DMS79 (cell line): Measurements from ENCODE around the gene RETN.
"Not testable (repeated sequence)": the region's sequence is repeated elsewhere in the genome, so short reads cannot be mapped to it uniquely, and the experiment has no call there.

Experiments
- DNase-seq: peaks from one replicate; lab custom pipeline; 2025; lab: John Stamatoyannopoulos, UW

The RETN gene

DNA sequence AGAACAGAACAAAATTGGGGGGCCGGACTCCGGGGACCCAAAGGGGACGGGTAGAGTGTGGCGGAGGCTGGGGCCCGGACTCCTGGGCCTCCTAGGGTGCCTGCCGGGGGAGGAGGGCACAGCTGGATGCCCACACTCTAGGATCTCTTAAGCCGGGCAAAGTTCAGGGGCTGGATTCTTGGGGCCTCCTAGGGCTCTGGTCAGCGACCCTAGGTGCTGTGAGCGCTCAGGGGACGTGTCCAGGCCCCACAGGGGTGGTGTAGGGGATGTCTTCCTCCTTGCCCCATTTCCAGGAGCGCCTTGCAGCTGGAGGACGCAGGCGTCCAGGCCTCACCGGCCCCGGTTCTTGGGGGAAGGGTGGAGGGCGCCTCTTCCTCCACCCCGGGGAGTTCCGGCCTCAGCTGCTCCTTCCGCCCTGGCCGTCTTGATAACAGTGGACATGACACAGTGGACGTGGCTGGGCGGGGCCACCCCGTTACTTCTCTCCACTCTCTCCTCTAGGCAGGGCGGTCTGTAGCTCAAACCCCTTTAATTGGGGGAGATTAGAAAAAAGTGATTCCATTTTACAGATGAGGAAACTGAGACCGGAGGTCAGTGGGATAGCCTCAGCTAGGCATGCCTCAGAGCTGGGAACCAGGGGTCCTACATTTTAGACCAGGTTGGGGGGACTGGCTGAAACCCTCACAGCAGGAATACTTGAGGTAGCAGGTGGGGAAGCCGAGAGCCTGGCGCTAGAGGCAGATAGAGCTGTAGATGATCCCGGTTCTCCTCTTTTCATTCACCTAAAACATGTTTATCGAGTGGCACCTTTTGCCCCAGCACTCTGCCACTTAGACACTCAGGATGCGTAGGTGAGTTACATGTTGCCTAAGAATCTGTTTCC lies 31.2 kb upstream of the RETN start:
- DNase-seq = no peak

DNA sequence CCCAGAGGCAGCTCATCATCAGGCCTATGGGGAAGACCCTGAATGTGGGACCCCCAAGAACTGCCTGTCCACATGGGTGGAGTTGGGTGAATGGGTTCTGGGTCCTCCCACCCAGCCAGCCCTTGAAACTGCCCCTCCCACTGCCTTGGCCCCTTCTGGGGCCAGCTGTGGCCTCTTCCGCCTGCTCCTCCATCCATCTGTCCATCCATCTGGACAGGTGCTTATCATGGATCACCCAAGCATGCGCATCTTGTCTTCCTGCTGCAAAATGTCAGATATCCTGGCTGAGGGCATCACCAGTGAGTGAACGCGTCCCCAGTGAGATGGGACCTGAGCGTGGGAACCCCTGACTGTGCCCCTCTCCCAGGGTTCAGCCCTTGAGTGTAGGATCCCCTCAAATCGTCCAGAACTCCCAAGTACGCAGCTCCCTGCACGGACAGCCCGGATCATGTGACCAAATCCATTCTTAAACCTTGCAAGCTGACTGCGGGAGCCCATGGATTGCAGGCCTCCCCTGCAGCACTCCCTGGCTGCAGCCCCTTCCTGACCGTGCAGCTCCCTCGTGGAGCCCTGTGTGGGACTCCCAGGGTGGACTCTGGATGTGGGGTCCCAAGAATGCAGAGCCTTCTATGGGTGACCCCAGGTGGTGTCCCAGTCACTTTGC lies 29.9 kb upstream of the RETN start:
- no peak for DNase-seq

DNA sequence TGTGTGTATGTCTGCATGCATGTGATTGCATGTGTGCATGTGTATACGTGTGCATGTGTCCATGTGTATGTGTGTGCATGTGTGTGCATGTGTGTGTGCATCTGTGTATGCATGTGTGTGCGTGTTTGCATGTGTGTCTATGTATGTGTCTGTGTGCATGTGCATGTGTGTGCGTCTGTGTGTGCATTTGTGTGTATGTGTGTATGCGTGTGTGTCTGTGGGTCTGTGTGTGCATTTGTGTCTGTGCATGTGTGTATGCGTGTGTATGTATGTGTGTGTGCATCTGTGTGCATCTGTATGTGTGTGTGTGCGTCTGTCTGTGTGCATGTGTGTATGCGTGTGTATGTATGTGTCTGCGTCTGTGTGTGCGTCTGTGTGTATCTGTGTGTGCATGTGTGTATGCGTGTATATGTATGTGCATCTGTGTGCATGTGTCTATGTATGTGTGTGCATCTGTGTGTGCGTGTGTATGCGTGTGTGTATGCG lies 28.9 kb upstream of the RETN start:
- DNase-seq = no peak

DNA sequence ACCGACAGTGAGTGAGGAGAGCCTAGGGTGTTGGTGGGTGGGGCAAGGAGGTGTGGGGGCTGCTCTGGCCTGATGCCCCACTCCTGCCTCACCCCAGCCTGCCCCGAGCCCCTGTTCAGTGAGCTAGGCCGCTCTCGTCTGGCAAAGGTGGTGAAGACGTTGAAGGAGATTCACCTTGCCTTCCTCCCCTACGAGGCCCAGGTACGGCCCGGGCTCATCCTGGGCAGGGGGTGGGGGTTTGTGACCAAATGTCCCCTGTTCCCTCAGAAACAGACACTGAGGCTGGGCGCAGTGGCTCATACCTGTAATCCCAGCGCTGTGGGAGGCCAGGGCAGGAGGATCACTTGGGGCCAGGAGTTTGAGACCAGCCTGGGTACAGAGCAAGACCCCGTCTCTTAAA lies 28.0 kb upstream of the RETN start:
- DNase-seq = no peak

DNA sequence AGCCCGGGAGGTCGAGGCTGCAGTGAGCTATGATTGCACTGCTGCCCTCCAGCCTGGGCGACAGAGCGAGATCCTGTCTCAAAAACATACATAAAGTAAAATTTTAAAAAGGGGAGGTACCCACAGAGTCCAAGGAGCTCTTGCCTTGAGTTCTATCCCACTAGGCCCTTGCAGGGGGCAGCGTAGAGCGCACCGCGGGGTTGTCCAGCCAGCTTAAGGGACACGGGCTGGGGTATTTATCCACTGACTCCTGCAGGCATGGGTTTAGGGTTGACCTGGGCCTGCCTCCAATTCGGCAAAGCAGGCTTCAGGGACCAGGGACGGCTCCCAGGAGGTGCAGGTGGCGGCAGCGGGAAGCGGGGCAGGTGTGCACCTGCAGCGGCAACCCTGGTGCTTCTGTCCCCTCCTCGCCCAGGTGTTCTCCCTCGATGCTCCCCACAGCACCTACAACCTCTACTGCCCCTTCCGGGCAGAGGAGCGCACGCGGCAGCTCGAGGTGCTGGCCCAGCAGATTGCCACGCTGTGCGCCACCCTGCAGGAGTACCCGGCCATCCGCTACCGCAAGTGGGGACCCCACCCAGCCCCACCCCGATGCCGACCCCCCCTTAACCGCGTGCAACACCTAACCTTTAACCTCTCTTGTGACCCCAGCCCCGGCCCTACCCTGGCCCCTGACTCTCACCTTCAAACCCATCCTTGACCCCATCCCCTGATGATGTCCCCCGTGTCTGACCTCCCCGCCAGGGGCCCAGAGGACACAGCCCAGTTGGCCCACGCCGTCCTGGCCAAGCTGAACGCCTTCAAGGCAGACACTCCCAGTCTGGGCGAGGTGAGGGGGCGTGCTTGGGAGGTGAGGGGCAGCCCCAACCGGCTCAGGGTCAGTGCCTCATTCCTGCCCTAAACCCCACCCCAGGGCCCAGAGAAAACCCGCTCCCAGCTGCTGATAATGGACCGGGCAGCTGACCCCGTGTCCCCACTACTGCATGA lies 27.3 kb upstream of the RETN start:
- DNase-seq = no peak

DNA sequence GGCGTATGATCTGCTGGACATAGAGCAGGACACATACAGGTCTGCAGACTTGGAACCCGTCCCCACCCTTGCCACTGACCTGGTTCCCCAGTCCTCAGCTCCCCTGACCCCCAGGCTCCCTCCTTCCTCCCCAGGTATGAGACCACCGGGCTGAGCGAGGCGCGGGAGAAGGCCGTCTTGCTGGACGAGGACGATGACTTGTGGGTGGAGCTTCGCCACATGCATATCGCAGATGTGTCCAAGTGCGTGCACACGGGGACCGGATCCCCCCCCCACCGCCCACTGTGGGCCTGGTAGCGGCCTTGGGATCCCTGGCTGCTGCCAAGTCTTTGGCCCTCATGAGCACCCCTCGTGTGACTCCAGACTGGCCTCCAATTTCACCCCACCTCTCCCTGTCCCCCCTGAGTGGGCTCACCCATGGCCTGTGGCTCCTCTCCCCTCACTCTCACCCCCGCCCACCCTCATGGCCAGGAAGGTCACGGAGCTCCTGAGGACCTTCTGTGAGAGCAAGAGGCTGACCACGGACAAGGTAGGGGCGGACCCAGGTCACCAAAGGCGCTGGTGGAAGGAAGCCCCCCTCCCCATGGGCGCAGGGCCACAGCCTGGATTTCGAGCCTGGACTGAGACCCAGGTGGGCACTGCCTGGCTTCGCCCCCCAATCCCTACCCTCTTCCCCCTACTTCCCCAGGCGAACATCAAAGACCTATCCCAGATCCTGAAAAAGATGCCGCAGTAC lies 26.4 kb upstream of the RETN start:
- no peak for DNase-seq

DNA sequence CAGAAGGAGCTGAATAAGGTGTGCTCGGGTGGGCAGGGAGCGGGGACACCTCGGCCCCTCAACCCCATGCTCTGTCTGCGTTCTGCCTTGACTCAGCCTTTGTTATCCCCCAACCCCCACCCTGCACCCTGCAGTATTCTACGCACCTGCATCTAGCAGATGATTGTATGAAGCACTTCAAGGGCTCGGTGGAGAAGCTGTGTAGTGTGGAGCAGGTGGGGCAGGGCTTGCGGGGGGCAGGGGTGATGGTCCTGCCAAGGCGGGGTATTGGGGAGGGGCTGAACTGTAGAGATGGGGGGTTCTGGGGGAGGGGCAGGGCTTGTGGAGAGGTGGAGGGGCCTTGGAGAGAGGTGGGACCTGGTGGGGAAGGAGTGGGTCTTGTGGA lies 25.8 kb upstream of the RETN start:
- DNase-seq = no peak

DNA sequence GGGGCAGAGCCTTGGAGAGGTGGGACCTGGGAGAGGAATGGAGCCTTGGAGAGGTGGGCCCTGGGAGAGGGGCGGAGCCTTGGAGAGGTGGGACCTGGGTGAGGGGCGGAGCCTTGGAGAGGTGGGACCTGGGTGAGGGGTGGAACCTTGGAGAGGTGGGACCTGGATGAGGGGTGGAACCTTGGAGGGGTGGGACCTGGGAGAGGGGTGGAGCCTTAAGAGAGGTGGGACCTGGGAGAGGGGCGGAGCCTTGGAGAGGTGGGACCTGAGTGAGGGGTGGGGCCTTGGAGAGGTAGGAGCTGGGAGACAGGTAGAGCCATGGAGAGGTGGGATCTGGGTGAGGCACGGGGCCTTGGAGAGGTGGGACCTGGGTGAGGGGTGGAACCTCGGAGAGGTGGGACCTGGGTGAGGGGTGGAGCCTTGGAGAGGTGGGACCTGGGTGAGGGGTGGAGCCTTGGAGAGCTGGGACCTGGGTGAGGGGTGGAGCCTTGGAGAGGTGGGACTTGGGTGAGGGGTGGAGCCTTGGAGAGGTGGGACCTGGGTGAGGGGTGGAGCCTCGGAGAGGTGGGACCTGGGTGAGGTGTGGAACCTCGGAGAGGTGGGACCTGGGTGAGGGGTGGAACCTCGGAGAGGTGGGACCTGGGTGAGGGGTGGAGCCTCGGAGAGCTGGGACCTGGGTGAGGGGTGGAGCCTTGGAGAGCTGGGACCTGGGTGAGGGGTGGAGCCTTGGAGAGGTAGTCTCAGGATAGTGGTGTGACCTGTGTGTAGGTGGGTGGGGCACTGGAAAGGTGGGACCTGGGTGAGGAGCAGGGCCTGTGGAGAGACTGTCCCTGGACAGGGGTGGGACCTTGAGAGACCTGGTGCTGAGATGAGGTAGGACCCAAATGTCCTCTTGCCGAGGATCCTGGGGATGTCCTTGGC lies 25.0 kb upstream of the RETN start:
- DNase-seq = not testable (repeated sequence)

DNA sequence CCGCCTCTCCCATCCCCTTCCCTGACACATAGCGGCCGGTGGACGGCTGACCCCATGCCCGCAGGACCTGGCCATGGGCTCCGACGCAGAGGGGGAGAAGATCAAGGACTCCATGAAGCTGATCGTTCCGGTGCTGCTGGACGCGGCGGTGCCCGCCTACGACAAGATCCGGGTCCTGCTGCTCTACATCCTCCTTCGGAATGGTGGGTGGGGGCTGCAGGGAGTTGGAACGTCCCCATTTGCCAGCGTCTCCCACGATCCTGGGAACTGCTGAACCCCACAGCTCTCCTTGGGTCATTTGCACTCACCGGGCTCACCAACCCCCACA lies 24.3 kb upstream of the RETN start:
- DNase-seq = no peak

DNA sequence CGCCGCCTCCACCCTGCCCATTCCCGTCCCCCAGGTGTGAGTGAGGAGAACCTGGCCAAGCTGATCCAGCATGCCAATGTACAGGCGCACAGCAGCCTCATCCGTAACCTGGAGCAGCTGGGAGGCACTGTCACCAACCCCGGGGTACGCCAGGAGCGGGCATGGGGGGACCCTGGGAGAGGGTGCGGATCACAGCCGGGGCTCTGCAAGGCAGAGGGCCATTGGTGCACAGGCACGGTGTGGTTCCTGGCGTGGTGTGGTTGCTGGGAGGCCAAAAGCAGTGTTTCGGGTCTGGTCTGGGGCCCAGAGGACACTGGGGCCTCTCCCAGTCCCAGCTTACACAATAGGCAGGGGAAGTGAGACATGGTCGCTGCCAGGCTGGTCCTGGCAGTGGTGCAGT lies 23.7 kb upstream of the RETN start:
- no peak for DNase-seq

DNA sequence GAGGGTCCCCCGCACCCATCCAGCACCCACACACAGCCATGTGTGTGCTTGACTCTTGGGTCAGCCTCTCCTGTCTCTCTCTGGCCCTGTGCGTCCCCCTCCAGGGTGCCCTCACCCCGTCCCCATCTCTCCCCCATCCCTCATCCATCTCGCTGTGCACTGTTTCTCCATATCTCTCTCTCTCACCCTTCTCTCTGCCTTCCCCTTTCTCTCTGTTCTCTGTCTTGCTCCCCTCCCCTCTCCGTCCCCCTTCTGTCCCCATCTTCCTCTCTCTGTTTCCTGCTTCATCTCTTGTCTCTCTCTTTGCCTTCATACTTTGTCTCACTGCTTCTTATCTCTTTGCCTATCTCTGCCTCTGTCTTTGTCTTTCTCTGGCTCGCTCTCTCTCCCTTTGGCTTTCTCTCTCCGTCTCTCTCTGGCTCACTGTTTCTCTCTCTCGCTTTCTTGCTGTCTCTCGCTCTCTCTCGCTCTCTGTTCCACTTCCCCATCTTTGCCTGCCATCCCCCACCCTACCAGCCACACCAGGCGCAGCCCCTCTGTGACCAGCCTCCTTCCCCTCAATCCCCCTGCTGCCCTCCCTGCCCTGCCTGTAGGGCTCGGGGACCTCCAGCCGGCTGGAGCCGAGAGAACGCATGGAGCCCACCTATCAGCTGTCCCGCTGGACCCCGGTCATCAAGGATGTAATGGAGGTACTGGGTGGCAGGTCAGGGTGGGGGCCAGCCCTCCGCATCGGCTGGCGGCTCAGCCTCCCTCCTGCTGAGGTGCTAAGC lies 23.0 kb upstream of the RETN start:
- DNase-seq = no peak

DNA sequence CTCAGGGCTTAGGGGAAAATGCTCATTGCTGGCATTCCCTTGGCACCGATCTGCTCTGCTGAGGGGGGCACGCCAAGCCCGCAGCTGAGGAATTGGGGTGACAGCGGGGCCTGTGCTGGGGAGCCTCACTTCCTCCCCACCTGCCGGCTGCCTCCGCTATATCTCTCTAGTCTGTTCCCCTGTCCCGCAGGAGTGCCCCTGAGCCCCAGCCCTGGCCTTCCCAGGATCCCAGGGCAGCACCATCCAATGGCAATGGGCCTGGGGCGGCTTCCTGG lies 22.5 kb upstream of the RETN start:
- no peak for DNase-seq

DNA sequence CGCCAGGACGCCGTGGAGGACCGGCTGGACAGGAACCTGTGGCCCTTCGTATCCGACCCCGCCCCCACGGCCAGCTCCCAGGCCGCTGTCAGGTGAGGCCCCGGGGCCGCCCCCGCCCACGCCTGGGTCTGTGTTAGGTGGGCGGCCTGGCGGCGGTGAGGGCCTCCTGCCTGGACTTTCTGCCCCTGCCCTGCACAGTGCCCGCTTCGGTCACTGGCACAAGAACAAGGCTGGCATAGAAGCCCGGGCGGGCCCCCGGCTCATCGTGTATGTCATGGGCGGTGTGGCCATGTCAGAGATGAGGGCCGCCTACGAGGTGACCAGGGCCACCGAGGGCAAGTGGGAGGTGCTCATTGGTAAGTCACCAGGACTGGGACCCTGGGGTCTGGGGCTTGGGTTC lies 21.7 kb upstream of the RETN start:
- no peak for DNase-seq

DNA sequence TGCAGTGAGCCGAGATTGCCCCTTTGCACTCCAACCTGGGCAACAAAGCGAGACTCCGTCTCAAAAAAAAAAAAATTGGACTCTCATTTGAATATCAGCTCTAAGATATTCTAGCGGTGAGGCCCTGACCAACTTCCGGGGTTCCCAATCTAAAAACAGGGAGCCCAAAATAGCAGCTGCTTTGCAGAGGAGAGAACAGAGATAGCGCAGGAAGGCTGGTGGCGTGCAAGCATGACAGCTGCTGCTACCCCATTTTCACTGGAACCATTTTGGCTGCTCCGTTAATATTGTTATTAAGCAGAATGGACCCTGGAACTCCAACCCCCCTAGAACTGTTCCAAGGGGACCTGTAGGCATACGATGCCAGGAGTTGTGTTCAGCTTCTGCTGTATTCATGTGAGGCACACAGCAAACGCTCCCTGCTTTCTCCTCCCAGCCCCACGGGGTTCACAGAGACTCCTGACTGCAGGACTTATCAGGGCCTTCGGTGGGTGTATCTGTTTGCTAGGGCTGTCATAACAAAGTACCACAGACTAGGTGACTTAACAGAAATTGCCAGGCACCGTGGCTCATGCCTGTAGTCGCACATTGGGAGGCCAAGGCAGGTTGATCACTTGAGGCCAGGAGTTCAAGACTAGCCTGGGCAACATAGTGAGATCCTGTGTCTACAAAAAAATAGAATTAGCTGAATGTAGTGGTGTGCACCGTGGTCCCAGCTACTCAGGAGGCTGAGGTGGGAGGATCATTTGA lies 20.4 kb upstream of the RETN start:
- DNase-seq = no peak

DNA sequence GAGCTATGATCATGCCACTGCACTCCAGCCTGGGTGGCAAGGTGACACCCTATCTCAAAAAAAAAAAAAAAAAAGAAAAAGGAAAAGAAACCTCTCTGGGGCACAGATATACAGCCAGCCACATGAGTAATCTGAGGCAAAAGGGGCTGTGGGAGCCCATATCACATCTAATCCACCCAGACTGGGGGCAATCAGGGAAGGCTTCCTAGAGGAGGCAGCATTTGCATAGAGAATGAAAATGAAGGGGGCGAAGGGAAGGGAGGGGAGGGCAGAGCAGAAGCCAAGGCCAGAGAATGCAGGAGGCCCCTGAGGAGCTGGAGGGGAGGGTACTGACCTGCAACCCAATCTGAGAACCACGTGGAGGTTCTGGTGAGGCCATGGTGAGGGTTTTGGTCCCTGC lies 18.7 kb upstream of the RETN start:
- DNase-seq = no peak

DNA sequence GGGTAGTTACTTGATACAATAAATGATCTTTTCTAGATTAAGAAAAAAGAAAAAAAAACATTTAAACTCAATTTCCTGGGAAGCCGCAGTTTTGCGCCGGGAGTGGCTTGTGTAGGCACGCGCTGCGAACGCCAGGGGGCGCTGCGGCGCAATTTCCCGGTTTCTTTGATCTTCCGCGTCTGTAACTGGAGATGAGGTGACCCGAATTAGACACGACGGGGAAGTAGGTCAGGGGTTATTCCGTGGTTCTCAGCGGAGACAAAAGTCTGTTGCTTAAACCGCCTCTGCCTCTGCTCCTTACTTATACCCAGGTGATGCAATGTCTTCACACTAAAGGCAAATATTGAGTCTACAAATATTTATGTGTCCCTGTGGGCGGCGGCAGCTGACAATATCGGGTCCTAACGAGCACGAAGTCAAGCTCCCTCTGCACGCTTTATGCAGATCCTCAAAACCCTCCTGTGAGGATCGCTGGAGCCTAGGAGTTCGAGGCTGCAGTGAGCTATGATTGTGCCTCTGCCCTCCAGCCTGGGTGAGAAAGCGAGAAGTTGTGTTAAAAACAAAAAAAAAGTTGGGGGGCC lies 16.7 kb upstream of the RETN start:
- peak; percentile 64 for DNase-seq

DNA sequence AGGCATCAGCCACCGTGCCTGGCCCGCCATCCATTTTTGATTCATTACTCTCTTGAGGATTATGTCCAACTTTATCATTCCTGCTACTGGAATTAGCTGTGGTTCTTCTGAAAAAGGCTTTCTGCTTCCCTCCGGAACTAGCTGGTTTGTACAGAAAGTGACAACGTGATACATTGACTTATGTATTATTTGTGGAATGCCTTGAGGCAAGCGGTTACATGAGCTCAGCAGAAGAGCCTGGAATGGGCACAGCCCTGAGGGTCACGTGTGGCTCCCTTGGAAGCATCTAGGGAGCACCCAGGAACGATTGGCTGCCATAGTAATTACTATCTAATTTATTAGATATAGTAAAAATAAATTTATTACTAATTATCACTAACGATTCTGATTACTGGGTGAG lies 14.4 kb upstream of the RETN start:
- DNase-seq = no peak

DNA sequence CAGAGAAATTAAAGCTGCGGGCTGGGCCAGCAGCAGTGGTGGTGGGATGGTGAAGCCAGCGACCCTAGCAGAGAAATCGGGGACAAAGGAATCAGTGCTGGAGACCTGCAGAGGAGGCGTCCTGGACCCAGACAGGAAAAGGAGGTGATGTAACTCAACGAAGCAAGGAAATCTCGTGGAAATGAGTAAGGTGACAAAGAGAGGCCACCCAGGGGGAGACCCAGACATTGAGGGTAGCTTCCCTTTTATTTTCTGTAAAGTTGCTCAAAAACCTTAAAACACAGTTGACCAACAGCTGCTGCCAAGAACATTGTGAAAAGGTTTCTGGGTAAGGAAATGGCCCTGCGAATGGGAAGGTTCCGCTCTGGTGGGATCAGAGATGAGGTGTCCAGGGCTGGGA lies 13.3 kb upstream of the RETN start:
- DNase-seq = no peak

DNA sequence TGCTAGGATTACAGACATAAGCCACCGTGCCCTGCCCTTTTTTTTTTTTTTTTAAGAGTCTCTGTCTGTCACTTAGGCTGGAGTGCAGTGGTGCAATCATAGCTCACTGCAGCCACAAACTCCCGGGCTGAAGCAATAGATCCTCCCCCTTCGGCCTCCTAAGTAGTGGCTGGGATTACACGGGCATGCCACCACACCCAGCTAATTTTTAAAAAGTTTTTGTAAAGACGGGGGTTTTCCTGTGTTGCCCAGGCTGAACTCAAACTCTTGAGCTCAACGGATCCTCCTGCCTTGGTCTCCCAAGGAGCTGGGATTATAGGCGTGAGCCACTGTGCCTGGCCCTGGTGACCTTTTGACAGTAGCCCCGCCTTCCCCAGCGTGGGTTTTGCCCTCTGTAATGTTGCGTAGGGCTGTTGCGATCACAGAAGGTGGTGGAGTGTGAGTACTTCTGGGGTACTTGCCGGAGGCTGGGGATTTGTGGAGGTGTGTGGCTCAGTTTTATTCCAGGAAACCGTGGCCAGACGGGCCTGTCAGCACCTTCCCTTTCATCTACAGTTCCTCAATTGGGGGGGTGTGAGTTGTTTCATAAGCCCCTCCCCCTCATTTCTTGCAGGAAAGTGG lies 11.6 kb upstream of the RETN start:
- no peak for DNase-seq
